CD14-positive monocyte (primary cell): Measurements from ENCODE around the gene MCOLN3. TPM values are rescaled to one million over a fixed set of nuclear protein-coding genes. Genes with fewer than 3 reads are reported as not detected.

Source experiments
- DNase-seq, 3 donors: peaks; one replicate each; pipeline ENCODE4 v3.0.0-alpha.2; 2011 to 2022
- H2AFZ ChIP-seq: 2 replicates; pipeline ENCODE4 v1.6.0; 2012; ENCODE audit warnings: mild to moderate bottlenecking, low read depth, low read length, inconsistent platforms; ENCODE audit not compliant: insufficient read depth, poor library complexity, severe bottlenecking
- H3K27ac ChIP-seq, 2 donors: 1 replicate in 1 of 2; 2 replicates in 1 of 2; pipeline ENCODE4 v1.5.1; 2012 to 2013; ENCODE audit warnings: low read length in 2 of 2, control low read depth in 1 of 2, inconsistent platforms in 1 of 2, low read depth in 1 of 2, mild to moderate bottlenecking in 1 of 2
- H3K27me3 ChIP-seq, 2 donors: one replicate each; pipeline versions ENCODE4 v1.6.0 to v1.6.1; 2011 to 2013; ENCODE audit warnings: low read length in 2 of 2; ENCODE audit not compliant: control insufficient read depth in 2 of 2, insufficient read depth in 2 of 2
- H3K36me3 ChIP-seq, 2 donors: replicated peaks in 1 of 2; 1 replicate in 1 of 2; 2 replicates in 1 of 2; pipeline versions ENCODE4 v1.5.1 to v1.6.1; 2012 to 2013; ENCODE audit warnings: low read length in 2 of 2, control low read depth in 1 of 2, inconsistent platforms in 1 of 2, mild to moderate bottlenecking in 1 of 2; ENCODE audit not compliant: insufficient read depth in 2 of 2, control insufficient read depth in 1 of 2
- H3K4me1 ChIP-seq, 2 donors: 1 replicate in 1 of 2; 2 replicates in 1 of 2; pipeline versions ENCODE4 v1.5.1 to v1.6.1; 2012 to 2013; ENCODE audit warnings: low read length in 2 of 2, control low read depth in 1 of 2, inconsistent platforms in 1 of 2, mild to moderate bottlenecking in 1 of 2, moderate library complexity in 1 of 2; ENCODE audit not compliant: insufficient read depth in 2 of 2, control insufficient read depth in 1 of 2
- H3K4me2 ChIP-seq: replicated peaks from 2 replicates; pipeline ENCODE3; 2012; ENCODE audit warnings: low read length, moderate library complexity, mild to moderate bottlenecking; ENCODE audit not compliant: poor library complexity, severe bottlenecking; ENCODE audit errors: extremely low read depth
- H3K4me3 ChIP-seq, 3 experiments: fragments of 200-600 bp in 1 of 3; sonication (generic) in 1 of 3; replicated peaks in 1 of 3; 1 replicate in 2 of 3; 2 replicates in 1 of 3; pipeline ENCODE4 v1.5.1; 2011 to 2013; ENCODE audit warnings: low read length in 3 of 3, mild to moderate bottlenecking in 3 of 3, control low read depth in 2 of 3, low read depth in 2 of 3, inconsistent platforms in 1 of 3, moderate library complexity in 1 of 3
- H3K79me2 ChIP-seq: 2 replicates; pipeline ENCODE4 v1.6.0; 2012; ENCODE audit warnings: mild to moderate bottlenecking, control low read depth, inconsistent platforms, low read length, moderate library complexity; ENCODE audit not compliant: insufficient read depth
- H3K9ac ChIP-seq: 2 replicates; pipeline ENCODE4 v1.6.0; 2017; ENCODE audit warnings: low read length, mild to moderate bottlenecking; ENCODE audit not compliant: insufficient read depth, poor library complexity, severe bottlenecking
- H3K9me3 ChIP-seq, 2 donors: replicated peaks in 1 of 2; 1 replicate in 1 of 2; 2 replicates in 1 of 2; pipeline versions ENCODE4 v1.5.1 to v1.6.1; 2012 to 2013; ENCODE audit warnings: low read length in 2 of 2, control low read depth in 1 of 2; ENCODE audit not compliant: control insufficient read depth in 1 of 2, insufficient read depth in 1 of 2
- H4K20me1 ChIP-seq: 2 replicates; pipeline ENCODE4 v1.6.0; 2012; ENCODE audit warnings: mild to moderate bottlenecking, low read length, control low read depth, moderate library complexity; ENCODE audit not compliant: insufficient read depth
- H3K27ac Mint-ChIP-seq, 7 donors: one replicate each; pipeline ENCODE4 v1.8.0; 2020; ENCODE audit warnings: mild to moderate bottlenecking in 7 of 7, mixed read lengths in 7 of 7, moderate library complexity in 6 of 7, inconsistent platforms in 2 of 7
- H3K27me3 Mint-ChIP-seq, 3 donors: one replicate each; pipeline ENCODE4 v1.8.0; 2021 to 2022; ENCODE audit warnings: low read depth in 3 of 3, mild to moderate bottlenecking in 3 of 3, mixed read lengths in 3 of 3, moderate library complexity in 3 of 3, inconsistent platforms in 1 of 3
- H3K36me3 Mint-ChIP-seq, 2 donors: one replicate each; pipeline ENCODE4 v1.8.0; 2020; ENCODE audit warnings: mixed read lengths in 2 of 2, inconsistent platforms in 1 of 2, mild to moderate bottlenecking in 1 of 2
- H3K4me1 Mint-ChIP-seq: one replicate; pipeline ENCODE4 v1.8.0; 2020; ENCODE audit warnings: mild to moderate bottlenecking, mixed read lengths
- H3K4me3 Mint-ChIP-seq, 2 donors: one replicate each; pipeline ENCODE4 v1.8.0; 2020; ENCODE audit warnings: mild to moderate bottlenecking in 2 of 2, mixed read lengths in 2 of 2, moderate library complexity in 1 of 2
- H3K9me3 Mint-ChIP-seq, 7 donors: one replicate each; pipeline ENCODE4 v1.8.0; 2020 to 2022; ENCODE audit warnings: mixed read lengths in 7 of 7, mild to moderate bottlenecking in 6 of 7, moderate library complexity in 6 of 7, inconsistent platforms in 2 of 7
- CTCF ChIP-seq: fragments of 200-600 bp; IDR thresholded peaks from one replicate; pipeline ENCODE4 v1.8.0; 2022; ENCODE audit warnings: antibody characterized with exemption, mild to moderate bottlenecking
- WGBS: methylation state at CpG from one replicate; pipeline ENCODE4 v1.1.5; 2013; ENCODE audit warnings: missing lambda C conversion rate; ENCODE audit not compliant: insufficient coverage; 5-methylcytosine and 5-hydroxymethylcytosine counted together
- intact Hi-C, 2 donors: fragments of 100-400 bp; cut with micrococcal nuclease; formaldehyde crosslinking; loops; one replicate each; pipeline versions ENCODE4 v1.15.0 to v1.15.1; 2023
- polyA plus RNA-seq, 3 donors: library from polyadenylated mRNA; depleted of rRNA in 1 of 3; unstranded in 2 of 3; stranded (reverse) in 1 of 3; fragments of 300-500 nt in 2 of 3; fragments of >200 nt in 1 of 3; fragmentation: Illumina TruSeq in 2 of 3; gene quantifications; 1 replicate in 2 of 3; 2 replicates in 1 of 3; pipeline ENCODE4 v1.2.3, GENCODE V29; 2012 to 2021

Gene MCOLN3
- polyA plus RNA-seq, 3 donors = 0.03 TPM; not detected in 2

- H3K79me2 ChIP-seq = no peaks in the 10 kb centered on the region
- no peaks in the 10 kb centered on the region for H3K27me3 ChIP-seq
- Mint-ChIP-seq H3K4me1 (peaks cover 17% of the 10 kb centered on the region), H3K27ac (no peak overlapping the region), H3K36me3 (peaks cover 3 to 4% of the 10 kb centered on the region in 2 donors), H3K27me3 (peaks cover 0 to 3% (median 0%) of the 10 kb centered on the region in 3 donors), H3K9me3 (peaks cover 0 to 3% (median 0%) of the 10 kb centered on the region in 7 donors), H3K4me3 (no peak overlapping the region)
- no peak for DNase-seq
- H3K4me2 ChIP-seq = no peak overlapping the region
- TF ChIP-seq CTCF = no peak
- H4K20me1 ChIP-seq = no peaks in the 10 kb centered on the region
- no peak overlapping the region for H2AFZ ChIP-seq
- no peaks in the 10 kb centered on the region for H3K9me3 ChIP-seq
- H3K27ac ChIP-seq = no peak overlapping the region
- WGBS = 100% methylated on average over 5 of the region's 7 CpGs
- no peak overlapping the region for H3K9ac ChIP-seq
- intact Hi-C loops = no loop called here
- no peak overlapping the region for H3K4me3 ChIP-seq
- peaks cover 4 to 14% of the 10 kb centered on the region in 2 donors for H3K4me1 ChIP-seq
- H3K36me3 ChIP-seq = no peaks in the 10 kb centered on the region
Observed at GRCh38 chr1:84969489-84970250, 78.6 kb downstream of the MCOLN3 start.

GRCh38 chr1:84968865-84969264 lies 79.4 kb downstream of the MCOLN3 start:
- intact Hi-C loops = no loop called here
- no peak overlapping the region for H3K9ac ChIP-seq
- no peak overlapping the region for H2AFZ ChIP-seq
- peaks cover 4 to 14% of the 10 kb centered on the region in 2 donors for H3K4me1 ChIP-seq
- H3K9me3 Mint-ChIP-seq = peaks cover 0 to 5% (median 0%) of the 10 kb centered on the region in 7 donors
- H3K4me3 Mint-ChIP-seq = no peak overlapping the region
- H3K27me3 ChIP-seq = no peaks in the 10 kb centered on the region
- H3K4me2 ChIP-seq = no peak overlapping the region
- H3K36me3 Mint-ChIP-seq = peaks cover 3 to 4% of the 10 kb centered on the region in 2 donors
- no peaks in the 10 kb centered on the region for H3K9me3 ChIP-seq
- DNase-seq = no peak
- no peak overlapping the region for H3K27ac ChIP-seq
- no peak overlapping the region for H3K4me3 ChIP-seq
- no peak for TF ChIP-seq CTCF
- peaks cover 17% of the 10 kb centered on the region for H3K4me1 Mint-ChIP-seq
- peaks cover 0 to 3% (median 0%) of the 10 kb centered on the region in 3 donors for H3K27me3 Mint-ChIP-seq
- H4K20me1 ChIP-seq = no peaks in the 10 kb centered on the region
- 96% methylated on average over 3 of the region's 3 CpGs for WGBS
- H3K79me2 ChIP-seq = no peaks in the 10 kb centered on the region
- no peak overlapping the region for H3K27ac Mint-ChIP-seq
- no peaks in the 10 kb centered on the region for H3K36me3 ChIP-seq
